Suppressor macrophage treated with lipopolysaccharide for 4 hours (primary cell): ENCODE results near the gene FBXO10.
A peak's percentile ranks its signal among the peaks of the same experiment; 100 is the strongest.
"Not testable (repeated sequence)": the region's sequence is repeated elsewhere in the genome, so short reads cannot be mapped to it uniquely, and the experiment has no call there.

Experiments
- DNase-seq: peaks from one replicate; pipeline ENCODE4 v3.0.0-alpha.2; 2020

The FBXO10 gene

GRCh38 chr9:37510053-37510452 lies 66.1 kb downstream of the FBXO10 start:
- DNase-seq: not testable (repeated sequence)

DNA sequence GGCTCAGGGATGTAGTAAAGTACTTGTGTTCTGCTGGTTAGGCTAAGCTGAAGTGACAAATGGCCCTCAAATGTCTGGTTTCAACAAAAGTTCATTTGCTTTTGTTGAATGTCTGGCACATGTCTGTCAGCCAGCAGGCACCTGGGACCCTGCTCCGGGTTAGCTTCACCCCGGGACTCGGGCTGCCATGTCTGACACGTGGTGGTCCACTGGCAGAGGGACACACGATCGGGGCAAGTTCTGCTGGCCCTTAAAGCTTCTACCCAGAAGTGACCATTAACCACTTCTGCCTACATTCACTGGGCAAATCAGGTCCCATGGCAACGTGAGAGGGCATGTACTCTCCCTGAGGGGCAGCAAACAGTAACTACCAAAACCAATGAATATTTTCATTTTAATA lies 66.6 kb downstream of the FBXO10 start:
- DNase-seq: no peak

DNA sequence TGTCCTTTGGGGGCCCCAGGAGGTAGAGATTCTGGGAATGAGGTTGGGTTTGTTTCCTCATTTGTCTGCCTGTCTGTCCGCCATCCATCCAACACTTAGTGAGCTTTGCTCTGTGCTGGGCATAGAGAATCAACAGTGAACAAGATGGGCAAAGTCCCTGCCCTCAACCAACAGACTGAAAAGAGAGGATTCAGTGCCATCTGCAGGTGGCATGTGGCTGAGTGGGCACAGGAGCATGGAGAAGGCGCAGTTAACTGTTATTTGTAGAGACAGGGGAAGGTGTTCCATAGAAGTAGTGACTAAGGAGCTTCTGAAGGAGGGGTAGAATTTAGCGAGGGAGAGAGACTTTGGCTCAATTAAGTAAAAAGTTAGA lies 67.4 kb downstream of the FBXO10 start:
- DNase-seq: no peak

GRCh38 chr9:37508135-37508833 lies 67.9 kb downstream of the FBXO10 start:
- DNase-seq: no peak

GRCh38 chr9:37507566-37508134 lies 68.5 kb downstream of the FBXO10 start:
- DNase-seq: no peak

- DNase-seq: no peak
These were observed 71.6 kb downstream of the FBXO10 start for GRCh38 chr9:37504605-37505004.

- no peak for DNase-seq
These were observed 72.4 kb downstream of the FBXO10 start for GRCh38 chr9:37503736-37504135.

DNA sequence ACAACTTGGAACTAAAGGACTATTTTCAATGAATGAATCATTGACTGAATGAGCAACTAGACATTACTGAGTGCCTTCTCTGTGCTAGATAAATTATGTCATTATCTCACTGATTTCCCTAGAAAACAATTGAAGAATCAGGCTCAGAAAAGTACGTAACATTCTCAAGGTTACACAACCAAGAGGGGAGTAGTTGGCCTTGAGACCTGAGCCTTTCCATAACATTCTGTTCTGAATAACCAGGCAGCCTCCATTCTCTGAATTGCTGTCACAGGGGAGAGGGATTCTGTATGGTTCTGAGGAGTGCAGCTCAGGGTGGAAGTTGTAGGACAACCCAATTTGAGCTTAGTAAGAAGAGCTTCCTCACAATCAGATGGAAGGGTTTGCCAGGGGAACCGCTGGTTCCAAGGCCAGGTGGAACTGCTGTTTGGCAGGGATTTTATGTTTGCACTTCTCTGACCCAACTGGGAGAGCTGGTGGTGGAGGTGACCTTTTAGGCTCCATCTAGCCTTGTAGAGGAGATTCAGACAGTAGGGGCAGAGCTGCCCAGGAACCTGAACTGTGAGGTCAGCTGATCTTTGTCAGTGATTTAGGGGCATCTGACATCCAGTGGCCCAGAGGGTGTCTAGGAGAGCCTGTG lies 74.1 kb downstream of the FBXO10 start:
- no peak for DNase-seq

- no peak for DNase-seq
These were observed 76.9 kb downstream of the FBXO10 start for GRCh38 chr9:37499297-37499696.

DNA sequence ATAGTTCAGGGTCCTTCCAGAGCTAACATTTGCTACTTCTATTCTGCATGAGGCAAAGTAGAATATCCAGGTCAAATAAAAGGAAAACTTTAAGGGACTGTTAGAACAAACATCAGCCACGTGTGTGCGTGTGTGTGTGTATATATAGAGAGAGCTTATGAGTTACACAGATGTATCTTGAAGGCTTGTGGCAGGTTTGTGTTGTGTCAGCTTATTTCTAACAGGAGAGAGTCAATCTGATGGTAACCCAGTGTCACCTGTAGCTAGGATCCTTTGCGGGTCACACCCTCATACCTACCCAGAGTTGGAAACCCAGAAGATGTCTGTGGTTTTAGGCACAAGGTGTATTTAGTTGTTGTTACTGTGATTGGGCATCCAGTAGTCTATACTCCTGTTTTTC lies 77.7 kb downstream of the FBXO10 start:
- no peak for DNase-seq

- DNase-seq: no peak
These were observed 78.9 kb downstream of the FBXO10 start for GRCh38 chr9:37497320-37497719.

- DNase-seq: no peak
These were observed 80.2 kb downstream of the FBXO10 start for GRCh38 chr9:37496020-37496419.

DNA sequence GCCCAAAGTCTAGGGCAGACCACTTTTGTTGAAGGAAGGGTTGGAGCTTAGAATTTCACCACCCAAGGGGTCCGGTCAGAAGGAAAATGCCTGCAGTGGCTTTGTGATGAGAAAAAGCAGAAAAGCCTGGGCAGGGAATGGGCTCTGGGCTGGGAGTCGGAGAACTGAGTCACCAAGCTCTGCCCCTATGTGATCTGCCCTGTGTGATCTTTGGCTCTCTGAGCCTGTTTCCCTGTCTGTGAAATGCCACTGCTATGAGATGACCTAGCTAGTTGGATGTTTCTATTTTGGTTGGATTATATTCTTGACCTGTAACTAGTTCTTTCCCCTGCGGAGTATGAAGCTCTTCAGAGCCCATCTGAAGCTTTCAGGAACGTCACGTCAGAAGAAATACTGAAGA lies 80.6 kb downstream of the FBXO10 start:
- no peak for DNase-seq

DNA sequence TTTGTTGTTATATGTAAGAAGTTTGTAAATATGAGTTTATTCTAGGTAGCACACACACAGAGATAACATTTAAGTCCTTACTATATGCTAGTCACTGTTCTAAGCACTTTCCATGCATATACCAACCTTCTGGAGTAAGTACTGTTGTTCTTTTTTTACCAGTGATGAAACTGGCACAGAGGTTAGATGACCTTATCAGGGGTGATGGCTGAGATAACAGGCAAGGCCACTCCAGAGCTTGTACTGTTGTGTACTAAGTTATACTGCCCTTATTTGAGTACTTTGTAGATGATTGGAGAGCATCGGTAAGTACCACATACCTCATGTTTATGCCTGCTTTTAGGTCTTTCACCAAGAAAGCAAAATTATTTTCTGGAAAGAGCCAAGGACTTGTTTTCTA lies 84.2 kb downstream of the FBXO10 start:
- DNase-seq: no peak

DNA sequence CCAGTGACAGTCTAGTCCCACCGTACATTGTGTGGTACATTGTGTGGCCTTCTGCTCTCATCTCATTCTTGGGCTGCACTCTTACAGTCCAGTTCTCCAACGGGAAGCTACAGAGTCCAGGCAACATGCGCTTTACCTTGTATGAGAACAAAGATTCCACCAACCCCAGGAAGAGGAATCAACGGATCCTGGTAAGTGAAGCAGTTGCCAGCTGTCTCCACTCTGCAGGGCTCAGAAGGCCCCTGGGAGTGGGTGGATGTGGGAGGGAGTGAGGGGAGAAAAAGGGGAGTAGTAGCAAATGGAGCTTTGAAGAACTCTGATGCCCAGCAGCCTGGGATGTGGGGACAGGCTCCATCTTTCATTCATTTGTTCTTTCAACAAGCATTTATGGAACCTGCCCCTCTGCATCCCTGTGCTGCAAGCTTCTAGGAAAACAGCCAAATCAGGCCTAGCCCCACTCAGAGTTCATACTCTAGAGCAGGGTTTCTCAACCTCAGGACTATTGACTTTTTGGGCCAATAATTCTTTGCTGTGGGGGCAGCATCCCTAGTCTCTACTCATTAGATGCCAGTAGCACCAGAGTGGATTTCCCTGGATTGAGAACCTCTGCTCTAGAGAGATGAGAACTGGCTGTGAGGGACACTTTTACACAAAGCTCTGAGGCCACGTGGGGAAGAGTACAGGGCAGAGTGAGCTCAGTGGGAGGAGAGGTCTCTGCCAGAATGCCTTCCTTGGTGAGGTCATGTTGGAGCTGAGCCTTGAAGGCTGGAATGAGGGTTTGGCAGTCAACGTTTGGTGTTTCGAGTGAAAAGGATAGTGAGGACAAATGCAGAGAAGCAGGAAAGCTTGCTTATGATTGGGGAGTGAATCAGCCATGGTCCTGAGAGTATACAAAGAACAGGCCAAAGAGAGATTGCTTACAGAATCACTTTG lies 89.3 kb downstream of the FBXO10 start:
- DNase-seq: no peak

GRCh38 chr9:37486256-37486615 lies 89.9 kb downstream of the FBXO10 start:
- no peak for DNase-seq

DNA sequence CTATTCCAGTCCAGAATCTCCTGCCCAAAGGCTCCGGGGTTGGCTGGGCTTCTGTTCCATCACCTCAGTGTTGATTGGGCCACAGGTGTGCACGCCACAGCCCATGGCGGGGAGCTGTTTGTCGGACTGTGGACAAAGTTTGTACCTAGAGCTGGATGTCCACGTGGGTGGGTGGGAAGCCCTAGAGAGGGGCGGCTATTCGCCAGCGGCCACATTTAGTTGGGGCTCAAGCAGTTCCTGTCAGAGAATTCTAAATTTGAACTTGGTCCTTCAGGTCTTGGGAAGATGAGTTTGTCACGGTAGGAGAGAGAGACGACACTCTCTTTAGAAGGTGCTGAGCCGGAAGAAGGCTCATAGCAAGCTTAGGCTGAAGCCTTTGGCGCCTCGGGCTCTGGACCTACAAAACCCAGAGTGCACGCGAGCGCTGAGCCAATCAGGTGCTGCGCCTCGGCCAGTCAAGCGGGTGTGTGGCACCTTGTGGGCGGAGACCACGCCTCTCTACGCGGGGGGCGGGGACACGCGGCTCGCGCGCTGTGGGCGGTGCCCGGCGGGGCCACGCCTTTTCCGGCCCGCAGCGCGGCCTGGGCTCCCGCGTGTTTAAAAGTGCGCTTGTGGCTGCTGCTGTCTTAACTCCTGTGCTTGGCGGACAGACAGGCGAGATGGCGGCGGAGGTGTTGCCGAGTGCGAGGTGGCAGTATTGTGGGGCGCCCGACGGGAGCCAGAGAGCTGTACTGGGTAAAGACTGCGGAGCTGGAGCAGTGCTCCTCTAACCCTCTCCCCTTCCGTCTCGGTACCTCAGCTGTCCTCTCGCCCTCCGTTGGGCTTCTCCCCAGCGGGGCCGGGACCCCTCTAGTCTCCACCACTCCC lies 90.6 kb downstream of the FBXO10 start, which contains the start of gene POLR1E:
TSS of gene POLR1E (plus strand) at position 560 of the 867 bp plus-strand sequence. CDS start at position 660, 100 bp downstream.
- DNase-seq: peak; percentile 97

DNA sequence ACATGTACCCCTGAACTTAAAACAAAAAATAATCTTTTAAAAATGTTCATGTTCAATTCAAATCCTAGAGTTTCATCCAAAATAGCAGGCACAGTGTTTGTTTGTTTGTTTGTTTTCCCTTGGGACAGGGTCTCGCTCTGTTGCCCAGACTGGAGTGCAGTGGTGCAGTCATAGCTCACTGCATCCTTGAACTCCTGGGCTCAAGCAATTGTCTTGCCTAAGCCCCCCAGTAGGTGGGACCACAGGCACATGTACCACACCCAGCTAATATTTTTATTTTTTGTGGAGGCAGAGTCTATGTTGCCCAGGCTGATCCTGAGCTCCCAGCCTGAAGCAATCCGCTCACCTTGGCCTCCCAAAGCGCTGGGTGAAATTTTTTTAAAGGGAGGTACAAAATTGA lies 95.4 kb downstream of the FBXO10 start:
- no peak for DNase-seq

- not testable (repeated sequence) for DNase-seq
These were observed 98.1 kb downstream of the FBXO10 start for GRCh38 chr9:37477987-37478619.

- not testable (repeated sequence) for DNase-seq
These were observed 98.7 kb downstream of the FBXO10 start for GRCh38 chr9:37477443-37477842.

GRCh38 chr9:37476930-37477329 lies 99.2 kb downstream of the FBXO10 start:
- no peak for DNase-seq

GRCh38 chr9:37474438-37474837 lies 101.7 kb downstream of the FBXO10 start:
- DNase-seq: no peak
